Heart left ventricle (tissue), 16 donors: Measurements from ENCODE around the gene CALCOCO1. TPM values are rescaled to one million over a fixed set of nuclear protein-coding genes. Genes with fewer than 3 reads are reported as not detected.

Experiments
- ATAC-seq, 4 donors: fragments of 200-7000 bp; cut with Tn5 transposase; one replicate each; pipeline ENCODE4 v1.9.1; 2020 to 2022; ENCODE audit warnings: moderate library complexity in 4 of 4, mild to moderate bottlenecking in 3 of 4, moderate number of reproducible peaks in 1 of 4
- DNase-seq, 5 donors: peaks; one replicate each; pipeline ENCODE4 v3.0.0-alpha.2; 2020
- H3K27ac ChIP-seq, 12 donors: fragments of 200-600 bp; sonication (generic) in 4 of 12; one replicate each; pipeline versions ENCODE4 v1.5.0 to v1.8.0; 2016 to 2022; ENCODE audit warnings: mild to moderate bottlenecking in 2 of 12
- H3K27me3 ChIP-seq, 9 donors: fragments of 200-600 bp; sonication (generic) in 2 of 9; one replicate each; pipeline versions ENCODE4 v1.5.1 to v1.8.0; 2016 to 2022; ENCODE audit warnings: mild to moderate bottlenecking in 3 of 9
- H3K36me3 ChIP-seq, 9 donors: fragments of 200-600 bp; sonication (generic) in 2 of 9; one replicate each; pipeline versions ENCODE4 v1.5.0 to v1.8.0; 2018 to 2022; ENCODE audit warnings: mild to moderate bottlenecking in 2 of 9
- H3K4me1 ChIP-seq, 12 donors: fragments of 200-600 bp; sonication (generic) in 4 of 12; one replicate each; pipeline versions ENCODE4 v1.5.0 to v1.8.0; 2016 to 2022; ENCODE audit warnings: mild to moderate bottlenecking in 3 of 12
- H3K4me3 ChIP-seq, 12 donors: fragments of 200-600 bp; sonication (generic) in 4 of 12; one replicate each; pipeline versions ENCODE4 v1.5.0 to v1.8.0; 2017 to 2022; ENCODE audit warnings: mild to moderate bottlenecking in 9 of 12, moderate library complexity in 4 of 12
- H3K9me3 ChIP-seq, 12 donors: fragments of 200-600 bp; sonication (generic) in 4 of 12; one replicate each; pipeline versions ENCODE4 v1.5.0 to v1.8.0; 2016 to 2022; ENCODE audit warnings: mild to moderate bottlenecking in 1 of 12
- POLR2A ChIP-seq, 2 donors: fragments of 450-650 bp; IDR thresholded peaks; one replicate each; pipeline ENCODE4 v1.6.1; 2017; ENCODE audit warnings: antibody characterized with exemption in 2 of 2, mild to moderate bottlenecking in 2 of 2, moderate library complexity in 2 of 2
- WGBS, 4 donors: extraction: QIAGEN DNeasy Blood & Tissue Kit in 2 of 4; methylation state at CpG; one replicate each; pipeline versions ENCODE4 v1.1.5 to v1.1.7; 2013 to 2018; 5-methylcytosine and 5-hydroxymethylcytosine counted together
- intact Hi-C, 10 donors: fragments of 100-400 bp; cut with DNase I; formaldehyde crosslinking; loops; one replicate each; pipeline versions ENCODE4 v1.11.1 to v1.14.2; 2022
- polyA plus RNA-seq, 2 donors: library from polyadenylated mRNA; stranded (reverse); fragments of 200-250 nt; gene quantifications; one replicate each; pipeline ENCODE4 v1.2.3, GENCODE V29; 2013
- total RNA-seq, 9 donors: library from RNA; depleted of rRNA in 2 of 9; stranded (reverse); fragments of >200 nt in 2 of 9; fragmentation: NEBNext Ultra II Directional in 3 of 9; extraction: Animal tissue kit (Norgen Biotek cat#: 25700) in 3 of 9; gene quantifications; one replicate each; pipeline versions ENCODE4 v1.1.0 to v1.2.4, GENCODE V29; 2016 to 2023
- TF ChIP-seq, protein P1 (sequence below), 12 donors: fragments of 200-600 bp; sonication (generic) in 4 of 12; IDR thresholded peaks; one replicate each; pipeline versions ENCODE4 v1.5.0 to v1.8.0; 2018 to 2022; ENCODE audit warnings: antibody characterized with exemption in 12 of 12, mild to moderate bottlenecking in 5 of 12
- donor health status: ischemic (EF 13 %, LVEDD 7.1; RV severe dilation, severe dysfunction).
- donor health status: healthy with polysubstance abuse.
- donor health status: DM: no; HTN: yes; CAD: no.
- donor health status: DM: no; HTN: no; CAD: no.
- donor health status: ischemic (EF 25% LVEDD 6.9; RV normal size, moderate dysfunction).
- donor health status: ischemic (EF 25% LVEDD 5.7; RV mildly dilated, moderate dysfunction).
- donor health status: healthy.
- donor health status: DM: yes; HTN: yes; CAD: no.
- donor health status: ischemic (EF 35%, LVEDD 5.7; RV mildly dilated, moderate dysfunction).
- donor health status: nonischemic (EF 11% LVEDD 7.7; RV severe dilation, severe dysfunction).
- donor health status: DM: yes; HTN: yes; CAD: no.
- donor health status: PGD.
- donor health status: ischemic (EF 29% LVEDD 5.4; RV normal size, mild dysfunction).
- donor health status: nonischemic (EF 23%, LVEDD 6.1; RV moderate dilation, normal function).

Gene CALCOCO1
- total and polyA plus RNA-seq, 11 donors = 86.7 to 352 (median 197) TPM

DNA sequence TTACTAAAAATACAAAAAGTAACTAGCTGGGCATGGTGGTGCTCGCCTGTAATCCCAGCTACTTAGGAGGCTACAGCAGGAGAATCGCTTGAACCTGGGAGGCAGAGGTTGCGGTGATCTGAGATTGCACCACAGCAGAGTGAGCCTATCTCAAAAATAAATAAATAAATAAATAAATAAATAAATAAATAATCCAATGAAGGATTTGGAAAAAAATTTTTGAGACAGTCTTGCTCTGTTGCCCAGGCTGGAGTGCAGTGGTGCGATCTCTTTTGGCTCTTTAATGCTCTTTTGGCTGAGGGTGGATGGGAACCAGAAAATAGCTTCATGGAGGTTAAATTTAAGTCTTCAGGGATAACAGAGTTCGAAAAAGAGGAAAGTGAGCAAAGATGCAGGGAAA, 63.1 kb downstream of the CALCOCO1 start:
- H3K36me3 ChIP-seq = peaks cover 0 to 64% (median 61%) of the 10 kb centered on the region in 9 donors
- ATAC-seq (no peak), DNase-seq (no peak)
- peaks cover 0 to 29% (median 19%) of the 10 kb centered on the region in 12 donors for H3K4me1 ChIP-seq
- WGBS, 4 donors = 82 to 94% (median 86%) methylated on average over 5 of the region's 5 CpGs
- H3K27me3 ChIP-seq = no peaks in the 10 kb centered on the region
- intact Hi-C loops = loop anchor here in 1 of 10 donors (5.0 kb wide), 1 partner anchor 37 kb away; the partner anchor contains the start of gene ATF7
- TF ChIP-seq, protein P1, sequence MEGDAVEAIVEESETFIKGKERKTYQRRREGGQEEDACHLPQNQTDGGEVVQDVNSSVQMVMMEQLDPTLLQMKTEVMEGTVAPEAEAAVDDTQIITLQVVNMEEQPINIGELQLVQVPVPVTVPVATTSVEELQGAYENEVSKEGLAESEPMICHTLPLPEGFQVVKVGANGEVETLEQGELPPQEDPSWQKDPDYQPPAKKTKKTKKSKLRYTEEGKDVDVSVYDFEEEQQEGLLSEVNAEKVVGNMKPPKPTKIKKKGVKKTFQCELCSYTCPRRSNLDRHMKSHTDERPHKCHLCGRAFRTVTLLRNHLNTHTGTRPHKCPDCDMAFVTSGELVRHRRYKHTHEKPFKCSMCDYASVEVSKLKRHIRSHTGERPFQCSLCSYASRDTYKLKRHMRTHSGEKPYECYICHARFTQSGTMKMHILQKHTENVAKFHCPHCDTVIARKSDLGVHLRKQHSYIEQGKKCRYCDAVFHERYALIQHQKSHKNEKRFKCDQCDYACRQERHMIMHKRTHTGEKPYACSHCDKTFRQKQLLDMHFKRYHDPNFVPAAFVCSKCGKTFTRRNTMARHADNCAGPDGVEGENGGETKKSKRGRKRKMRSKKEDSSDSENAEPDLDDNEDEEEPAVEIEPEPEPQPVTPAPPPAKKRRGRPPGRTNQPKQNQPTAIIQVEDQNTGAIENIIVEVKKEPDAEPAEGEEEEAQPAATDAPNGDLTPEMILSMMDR (IDR thresholded peaks at IDR 0.05) = no peak
- no peak for TF ChIP-seq POLR2A (IDR thresholded peaks at IDR 0.05)
- no peaks in the 10 kb centered on the region for H3K9me3 ChIP-seq
- H3K27ac ChIP-seq = peak overlapping the region in 3 of 12 donors; percentile 9 to 34 (median 33)
- no peak overlapping the region for H3K4me3 ChIP-seq

DNA sequence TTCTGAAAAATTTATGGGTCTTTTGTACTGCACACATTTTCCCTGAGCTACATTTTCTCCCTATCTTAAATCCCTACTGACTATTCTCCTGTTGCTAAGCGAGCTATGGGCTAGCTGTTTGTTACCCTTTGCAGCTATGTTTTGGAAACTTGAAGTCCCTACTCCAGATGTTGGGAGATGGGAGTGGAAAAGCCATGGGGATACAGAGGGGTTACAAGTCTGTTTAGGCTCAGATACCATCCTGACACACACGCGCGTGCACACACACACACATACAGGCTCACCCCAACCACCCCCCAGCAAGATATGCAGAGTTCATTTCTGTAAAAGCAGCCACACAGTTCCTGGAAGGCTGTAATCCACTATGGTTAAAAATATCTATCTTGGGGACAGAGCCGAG, 67.2 kb downstream of the CALCOCO1 start:
- WGBS, 4 donors = 35 to 42% (median 37%) methylated on average over 5 of the region's 5 CpGs
- no peaks in the 10 kb centered on the region for H3K9me3 ChIP-seq
- peak overlapping the region; percentile 81 to 99 (median 90) for H3K27ac ChIP-seq
- no peaks in the 10 kb centered on the region for H3K27me3 ChIP-seq
- peak overlapping the region in 7 of 12 donors; percentile 8 to 25 (median 17) for H3K4me3 ChIP-seq
- DNase-seq (peak in 4 of 5 donors; percentile 56 to 65 (median 58)), ATAC-seq (peak; percentile 73 to 78 (median 74))
- intact Hi-C loops = loop anchor here in 1 of 10 donors (5.0 kb wide), 1 partner anchor 33 kb away; the partner anchor contains the start of gene ATF7
- peaks cover 0 to 23% (median 20%) of the 10 kb centered on the region in 9 donors for H3K36me3 ChIP-seq
- peaks cover 0 to 40% (median 32%) of the 10 kb centered on the region in 12 donors for H3K4me1 ChIP-seq
- TF ChIP-seq, protein P1 (IDR thresholded peaks at IDR 0.05) = no peak
- TF ChIP-seq POLR2A (IDR thresholded peaks at IDR 0.05) = no peak

DNA sequence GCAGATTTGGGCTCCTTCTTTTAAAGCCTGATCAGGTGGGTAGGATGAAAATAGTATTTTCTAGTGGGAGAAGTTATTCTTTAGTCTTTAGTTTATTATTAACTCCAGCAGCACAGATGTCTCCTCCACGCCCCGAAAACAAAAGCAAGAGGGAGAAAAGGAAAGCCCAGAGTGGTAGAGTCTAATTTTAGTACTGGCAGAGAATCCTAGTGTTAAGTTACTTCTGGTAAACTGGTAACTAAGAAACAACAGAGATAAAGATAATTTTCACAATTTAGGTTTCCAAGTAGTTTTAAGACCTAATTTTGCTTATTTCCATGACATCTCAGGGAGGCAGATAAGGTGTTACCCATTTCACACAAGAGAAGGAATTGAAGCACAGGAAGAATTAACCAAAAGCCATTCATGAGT, 67.7 kb downstream of the CALCOCO1 start:
- TF ChIP-seq, protein P1 (IDR thresholded peaks at IDR 0.05) = no peak
- TF ChIP-seq POLR2A (IDR thresholded peaks at IDR 0.05) = no peak
- intact Hi-C loops = loop anchor here in 2 of 10 donors (2.0 kb wide), 2 partner anchors 33 to 35 kb away; partner anchors contain the start of gene ATF7 (in 1 of the 2)
- no peaks in the 10 kb centered on the region for H3K27me3 ChIP-seq
- H3K4me1 ChIP-seq = peaks cover 0 to 39% (median 32%) of the 10 kb centered on the region in 12 donors
- peak overlapping the region in 7 of 12 donors; percentile 8 to 25 (median 17) for H3K4me3 ChIP-seq
- WGBS, 4 donors = 26 to 45% (median 30%) methylated on average over 2 of the region's 2 CpGs
- ATAC-seq (peak; percentile 43 to 79 (median 54)), DNase-seq (no peak)
- H3K27ac ChIP-seq = peak overlapping the region; percentile 81 to 99 (median 90)
- H3K9me3 ChIP-seq = no peaks in the 10 kb centered on the region
- peaks cover 0 to 18% (median 15%) of the 10 kb centered on the region in 9 donors for H3K36me3 ChIP-seq

DNA sequence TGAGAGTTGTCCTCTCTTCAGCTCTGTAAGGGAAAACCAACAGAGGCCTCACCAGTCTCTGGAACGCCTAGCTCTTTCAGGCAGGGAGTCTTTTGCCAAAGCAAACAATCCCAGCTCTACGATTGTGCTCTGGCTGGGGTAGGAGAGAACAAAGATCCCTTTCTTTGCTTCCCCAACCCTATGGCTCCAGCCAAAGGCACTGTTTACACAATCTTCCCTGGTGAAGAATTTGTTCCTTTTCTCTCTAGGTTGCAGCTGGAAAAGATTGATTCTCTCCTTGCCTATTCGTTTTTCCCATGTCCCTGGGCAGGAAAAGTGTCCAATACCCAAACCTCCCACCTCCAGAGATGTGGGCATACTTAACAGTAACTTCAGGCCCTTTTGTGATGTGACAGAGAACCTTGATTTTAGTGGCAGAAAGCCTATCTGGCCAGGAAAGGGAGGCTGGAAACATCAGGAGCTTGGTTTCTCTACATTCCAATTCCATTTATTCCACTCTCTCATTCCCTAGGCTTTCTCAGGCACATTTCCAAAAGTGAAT, 68.2 kb downstream of the CALCOCO1 start:
- DNase-seq (peak in 4 of 5 donors; percentile 49 to 62 (median 58)), ATAC-seq (peak; percentile 76 to 92 (median 88))
- H3K27me3 ChIP-seq = no peaks in the 10 kb centered on the region
- TF ChIP-seq, protein P1 (IDR thresholded peaks at IDR 0.05) = no peak
- no peak for TF ChIP-seq POLR2A (IDR thresholded peaks at IDR 0.05)
- peaks cover 0 to 13% (median 11%) of the 10 kb centered on the region in 9 donors for H3K36me3 ChIP-seq
- peak overlapping the region in 6 of 12 donors; percentile 9 to 25 (median 18) for H3K4me3 ChIP-seq
- peaks cover 0 to 39% (median 31%) of the 10 kb centered on the region in 12 donors for H3K4me1 ChIP-seq
- intact Hi-C loops = loop anchor here in 2 of 10 donors (2.0 kb wide), 2 partner anchors 32 to 34 kb away; partner anchors contain the start of gene ATF7 (in 1 of the 2)
- peak overlapping the region; percentile 81 to 99 (median 90) for H3K27ac ChIP-seq
- no peaks in the 10 kb centered on the region for H3K9me3 ChIP-seq
- 15 to 27% (median 20%) methylated on average over 3 of the region's 3 CpGs for WGBS, 4 donors
